T-helper 2 cell treated with Interferon-gamma antibody and Interleukin-4, amounts not matched to agents 5 μg/mL and 100 μg/mL, for 36 hours (primary cell): ENCODE measurements around the gene SRGAP2B.
"Not testable (repeated sequence)": the region's sequence is repeated elsewhere in the genome, so short reads cannot be mapped to it uniquely, and the experiment has no call there.

Source experiments
- DNase-seq: peaks from one replicate; pipeline ENCODE4 v3.0.0; 2021; ENCODE audit warnings: low spot score
- H3K27ac Mint-ChIP-seq: one replicate; pipeline ENCODE4 v1.8.0; 2021; ENCODE audit warnings: mild to moderate bottlenecking, mixed read lengths
- H3K27me3 Mint-ChIP-seq: one replicate; pipeline ENCODE4 v1.8.0; 2021; ENCODE audit warnings: low read depth, mixed read lengths
- H3K36me3 Mint-ChIP-seq: one replicate; pipeline ENCODE4 v1.8.0; 2021; ENCODE audit warnings: low read depth, mixed read lengths
- H3K4me1 Mint-ChIP-seq: one replicate; pipeline ENCODE4 v1.8.0; 2021; ENCODE audit warnings: low read depth, mixed read lengths
- H3K4me3 Mint-ChIP-seq: one replicate; pipeline ENCODE4 v1.8.0; 2022; ENCODE audit warnings: mild to moderate bottlenecking, moderate library complexity, mixed read lengths
- H3K9me3 Mint-ChIP-seq: one replicate; pipeline ENCODE4 v1.8.0; 2021; ENCODE audit warnings: mixed read lengths

Gene SRGAP2B

GRCh38 chr1:144981157-144981556 is 114.0 kb downstream of the SRGAP2B start:
- not testable (repeated sequence) for H3K27ac Mint-ChIP-seq

DNA sequence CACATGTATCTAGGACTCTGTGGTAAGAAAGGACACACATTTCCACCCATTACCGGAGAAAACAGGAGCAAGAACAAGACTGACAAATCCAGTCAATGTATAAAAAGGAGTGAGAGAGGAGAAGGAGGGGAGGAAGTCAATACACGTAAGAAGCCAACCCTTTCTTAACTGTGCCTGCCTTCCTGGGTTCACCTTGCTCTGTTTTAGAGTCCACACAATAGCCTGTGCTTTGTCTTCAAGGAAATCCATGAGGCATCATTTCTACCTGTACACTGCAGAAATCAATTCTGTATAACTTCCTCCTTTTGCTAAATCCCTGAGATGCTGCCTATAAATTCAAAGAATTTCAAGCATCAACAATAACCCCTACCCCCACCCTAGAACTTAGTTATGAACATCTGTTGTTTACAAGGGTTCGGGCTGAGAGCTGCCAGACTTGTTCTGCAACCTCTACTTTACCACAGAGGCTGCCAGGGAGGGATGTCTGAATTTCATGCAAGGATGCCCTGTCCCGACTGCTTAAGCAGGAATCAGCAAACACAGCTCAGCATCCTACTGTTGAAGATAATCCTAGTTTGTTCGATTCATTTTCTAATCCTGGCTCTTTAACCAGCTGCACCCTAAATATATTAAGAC is 115.0 kb downstream of the SRGAP2B start:
- H3K4me1 Mint-ChIP-seq, H3K36me3 Mint-ChIP-seq, H3K4me3 Mint-ChIP-seq, H3K27me3 Mint-ChIP-seq, H3K9me3 Mint-ChIP-seq, H3K27ac Mint-ChIP-seq, DNase-seq: not testable (repeated sequence)

More at GRCh38 chr1:144981157-144981556, 114.0 kb downstream of the SRGAP2B start:
- H3K27me3 Mint-ChIP-seq, H3K4me1 Mint-ChIP-seq, H3K9me3 Mint-ChIP-seq, H3K4me3 Mint-ChIP-seq, DNase-seq, H3K36me3 Mint-ChIP-seq: not testable (repeated sequence)

DNA sequence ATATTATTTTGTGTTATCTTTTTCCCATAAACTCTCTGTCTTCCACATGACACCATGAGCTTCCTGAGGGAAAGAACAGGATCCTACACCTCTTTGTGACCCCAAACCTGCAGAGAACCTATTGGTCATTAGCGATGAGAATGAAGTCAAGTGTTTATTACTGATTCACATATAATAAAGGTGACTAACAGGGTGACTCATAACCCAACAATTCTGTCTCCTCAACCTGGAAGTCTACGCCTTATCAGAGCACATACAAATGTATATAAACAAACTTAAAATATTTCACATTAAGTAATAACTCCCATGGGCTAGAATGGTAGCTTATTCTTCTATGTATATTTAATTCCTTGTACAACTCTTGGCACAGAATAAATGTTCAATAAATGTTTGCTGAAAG is 117.3 kb downstream of the SRGAP2B start:
- not testable (repeated sequence) for H3K4me3 Mint-ChIP-seq, H3K27me3 Mint-ChIP-seq, H3K4me1 Mint-ChIP-seq, H3K9me3 Mint-ChIP-seq, H3K27ac Mint-ChIP-seq, DNase-seq, H3K36me3 Mint-ChIP-seq

GRCh38 chr1:144971936-144972335 is 123.2 kb downstream of the SRGAP2B start:
- H3K4me3 Mint-ChIP-seq, H3K4me1 Mint-ChIP-seq, DNase-seq, H3K27ac Mint-ChIP-seq, H3K9me3 Mint-ChIP-seq, H3K36me3 Mint-ChIP-seq, H3K27me3 Mint-ChIP-seq: not testable (repeated sequence)

GRCh38 chr1:144966488-144966887 is 128.6 kb downstream of the SRGAP2B start:
- not testable (repeated sequence) for H3K27ac Mint-ChIP-seq, H3K4me1 Mint-ChIP-seq, DNase-seq, H3K9me3 Mint-ChIP-seq, H3K4me3 Mint-ChIP-seq, H3K27me3 Mint-ChIP-seq, H3K36me3 Mint-ChIP-seq

DNA sequence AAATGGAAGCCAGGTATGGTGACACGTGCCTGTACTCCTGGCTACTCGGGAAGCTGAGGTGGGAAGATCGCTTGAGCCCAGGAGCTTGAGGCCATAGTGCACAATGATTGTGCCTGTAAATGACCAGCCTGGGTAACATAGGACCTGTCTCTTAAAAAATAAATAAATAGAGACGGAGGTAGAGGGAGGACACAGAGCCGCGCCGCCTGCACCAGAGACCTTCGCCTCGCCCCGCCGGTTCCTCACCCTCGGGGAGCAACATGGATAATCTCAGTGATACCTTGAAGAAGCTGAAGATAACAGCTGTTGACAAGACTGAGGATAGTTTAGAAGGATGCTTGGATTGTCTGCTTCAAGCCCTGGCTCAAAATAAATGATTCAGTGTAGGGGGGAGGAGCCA is 130.4 kb downstream of the SRGAP2B start:
- not testable (repeated sequence) for H3K27ac Mint-ChIP-seq, H3K4me1 Mint-ChIP-seq, H3K36me3 Mint-ChIP-seq, H3K4me3 Mint-ChIP-seq, DNase-seq, H3K27me3 Mint-ChIP-seq, H3K9me3 Mint-ChIP-seq

GRCh38 chr1:144964186-144964585 is 130.9 kb downstream of the SRGAP2B start:
- not testable (repeated sequence) for DNase-seq, H3K27me3 Mint-ChIP-seq, H3K4me1 Mint-ChIP-seq, H3K4me3 Mint-ChIP-seq, H3K9me3 Mint-ChIP-seq, H3K27ac Mint-ChIP-seq, H3K36me3 Mint-ChIP-seq

GRCh38 chr1:144963571-144963970 is 131.6 kb downstream of the SRGAP2B start:
- H3K36me3 Mint-ChIP-seq, H3K27ac Mint-ChIP-seq, H3K4me1 Mint-ChIP-seq, H3K4me3 Mint-ChIP-seq, H3K27me3 Mint-ChIP-seq, H3K9me3 Mint-ChIP-seq, DNase-seq: not testable (repeated sequence)

- not testable (repeated sequence) for H3K36me3 Mint-ChIP-seq, H3K27ac Mint-ChIP-seq, H3K27me3 Mint-ChIP-seq, DNase-seq, H3K4me1 Mint-ChIP-seq, H3K9me3 Mint-ChIP-seq, H3K4me3 Mint-ChIP-seq
Measured at GRCh38 chr1:144961604-144962583, 133.2 kb downstream of the SRGAP2B start.

DNA sequence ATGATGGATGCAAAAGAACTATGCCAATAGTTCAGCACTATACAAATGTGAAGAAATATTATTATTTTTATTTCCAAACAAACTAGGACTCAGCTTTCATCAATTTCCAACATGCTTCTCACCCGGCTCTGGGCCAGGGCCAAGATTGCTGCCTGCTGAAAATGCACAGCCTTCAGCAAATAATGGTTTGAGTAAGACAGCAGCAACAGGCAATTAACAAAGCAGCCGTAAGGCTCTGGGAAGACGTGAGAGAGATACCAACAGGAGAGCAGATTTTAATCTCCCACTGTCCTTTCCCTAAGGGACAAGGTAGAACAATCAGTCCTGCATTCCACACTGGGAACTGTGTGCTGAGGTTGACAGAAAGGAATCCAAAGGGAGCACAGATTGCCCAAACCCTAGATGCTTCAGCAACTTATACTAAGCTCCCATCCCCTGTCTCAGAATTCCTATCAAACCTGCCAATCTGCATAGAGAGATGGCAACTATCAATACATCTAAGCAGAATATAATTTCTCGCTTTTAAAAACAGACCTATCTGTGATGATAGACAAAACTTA is 134.1 kb downstream of the SRGAP2B start:
- not testable (repeated sequence) for DNase-seq, H3K4me1 Mint-ChIP-seq, H3K9me3 Mint-ChIP-seq, H3K27me3 Mint-ChIP-seq, H3K36me3 Mint-ChIP-seq, H3K4me3 Mint-ChIP-seq, H3K27ac Mint-ChIP-seq

DNA sequence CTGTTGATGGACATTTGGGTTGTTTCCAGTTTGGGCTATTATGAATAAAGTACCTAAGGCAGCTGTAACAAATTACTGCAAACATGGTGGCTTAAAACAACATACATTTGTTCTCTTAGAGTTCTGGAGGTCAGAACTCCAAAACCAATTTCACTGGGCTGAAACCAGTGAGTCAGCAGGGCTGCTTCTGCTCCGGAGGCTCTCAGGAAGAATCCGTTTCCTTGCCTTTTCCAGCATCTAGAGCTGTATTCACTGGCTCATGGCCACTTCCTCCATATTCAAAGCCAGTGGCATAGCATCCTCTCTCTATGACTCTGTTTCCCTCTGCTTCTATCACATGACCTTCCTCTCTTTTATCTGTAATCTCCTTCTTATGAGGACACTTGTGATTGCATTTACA is 146.7 kb downstream of the SRGAP2B start:
- H3K27me3 Mint-ChIP-seq, H3K4me3 Mint-ChIP-seq, H3K36me3 Mint-ChIP-seq, H3K9me3 Mint-ChIP-seq, H3K27ac Mint-ChIP-seq, H3K4me1 Mint-ChIP-seq, DNase-seq: not testable (repeated sequence)

DNA sequence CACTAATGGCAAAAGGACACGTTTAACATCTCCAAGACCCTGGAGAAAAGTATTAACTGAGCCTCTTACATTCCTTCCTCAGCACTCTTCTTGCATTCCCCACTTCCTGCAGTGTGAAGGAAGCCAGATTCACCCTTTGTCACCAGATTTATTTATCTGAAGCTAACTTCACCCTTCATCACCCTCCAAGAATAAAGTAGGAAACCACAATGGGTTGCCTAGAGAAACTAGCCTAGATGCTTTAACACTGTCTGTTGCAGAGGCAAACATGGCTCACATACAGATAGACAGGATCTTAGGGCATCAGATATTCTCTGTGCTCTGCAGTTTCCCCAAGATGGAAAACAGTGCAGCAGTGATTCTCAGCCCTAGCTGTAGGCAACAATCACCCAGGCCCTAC is 147.6 kb downstream of the SRGAP2B start:
- H3K4me1 Mint-ChIP-seq, H3K27ac Mint-ChIP-seq, DNase-seq, H3K36me3 Mint-ChIP-seq, H3K27me3 Mint-ChIP-seq, H3K4me3 Mint-ChIP-seq, H3K9me3 Mint-ChIP-seq: not testable (repeated sequence)

- H3K27ac Mint-ChIP-seq, H3K36me3 Mint-ChIP-seq, H3K9me3 Mint-ChIP-seq, DNase-seq, H3K27me3 Mint-ChIP-seq, H3K4me1 Mint-ChIP-seq, H3K4me3 Mint-ChIP-seq: not testable (repeated sequence)
Measured at GRCh38 chr1:144946525-144947480, 148.3 kb downstream of the SRGAP2B start.

GRCh38 chr1:144941710-144942109 is 153.4 kb downstream of the SRGAP2B start:
- H3K27me3 Mint-ChIP-seq, H3K4me1 Mint-ChIP-seq, H3K9me3 Mint-ChIP-seq, H3K4me3 Mint-ChIP-seq, DNase-seq, H3K27ac Mint-ChIP-seq, H3K36me3 Mint-ChIP-seq: not testable (repeated sequence)
